BJ (cell line): ENCODE data around the gene DNM2. TPM values are rescaled to one million over a fixed set of nuclear protein-coding genes. Genes with fewer than 3 reads are reported as not detected.

Source experiments
- CTCF ChIA-PET: fragments of 350-600 bp; formaldehyde crosslinking; extraction: SDS; loops from one replicate; lab custom pipeline; 2021; ENCODE audit warnings: antibody characterized with exemption, inconsistent platforms; lab: Yijun Ruan, JAX
- POLR2A ChIA-PET: fragments of 300-600 bp; sonication (Branson Sonifier 250); formaldehyde crosslinking; extraction: SDS; loops from one replicate; lab custom pipeline; 2021; ENCODE audit warnings: antibody characterized with exemption; lab: Charles Lee
- DNase-seq: peaks from one replicate; pipeline ENCODE4 v3.0.0-alpha.2; 2011; ENCODE audit warnings: low read depth
- H3K27me3 ChIP-seq: 2 replicates; pipeline ENCODE4 v1.6.0; 2011; ENCODE audit warnings: low read length; ENCODE audit not compliant: control insufficient read depth, insufficient read depth
- H3K36me3 ChIP-seq: 2 replicates; pipeline ENCODE4 v1.5.1; 2011; ENCODE audit warnings: low read length; ENCODE audit not compliant: control insufficient read depth, insufficient read depth
- H3K4me3 ChIP-seq: 2 replicates; pipeline ENCODE4 v1.5.1; 2011; ENCODE audit warnings: low read depth, mild to moderate bottlenecking, control low read depth, low read length
- CTCF ChIP-seq: IDR thresholded peaks from 2 replicates; pipeline ENCODE4 v1.5.1; 2011; ENCODE audit warnings: low read depth, mild to moderate bottlenecking, control low read depth, inconsistent platforms, low read length, moderate library complexity; ENCODE audit not compliant: insufficient read depth
- polyA plus RNA-seq: library from polyadenylated mRNA; depleted of rRNA; stranded (reverse); fragments of >200 nt; gene quantifications from 2 replicates; pipeline ENCODE4 v1.2.3, GENCODE V29; 2011

Gene DNM2
- polyA plus RNA-seq, 1 experiment, result 64.2 TPM

GRCh38 chr19:10751109-10751953 lies 33.5 kb downstream of the DNM2 start:
- no peak overlapping the region for H3K4me3 ChIP-seq
- CTCF ChIA-PET, result interaction anchor here (0.8 kb wide), 1 partner anchor 19 kb away, joined by 5 read pairs; no protein-coding TSS in a partner anchor
- POLR2A ChIA-PET, result no interaction called here
- H3K27me3 ChIP-seq, result no peaks in the 10 kb centered on the region
- no peak for DNase-seq
- TF ChIP-seq CTCF, result no peak
- H3K36me3 ChIP-seq, result no peaks in the 10 kb centered on the region

GRCh38 chr19:10752237-10752912 lies 34.5 kb downstream of the DNM2 start:
- ChIA-PET CTCF (interaction anchor here (0.8 to 1.2 kb wide), 2 partner anchors 9 to 35 kb away, joined by 3 read pairs; no protein-coding TSS in a partner anchor), POLR2A (no interaction called here)
- no peak for TF ChIP-seq CTCF
- DNase-seq, result no peak
- H3K4me3 ChIP-seq, result no peak overlapping the region
- H3K27me3 ChIP-seq, result no peaks in the 10 kb centered on the region
- H3K36me3 ChIP-seq, result peaks cover 2% of the 10 kb centered on the region

GRCh38 chr19:10752913-10753704 lies 35.2 kb downstream of the DNM2 start:
- H3K36me3 ChIP-seq, result peaks cover 2% of the 10 kb centered on the region
- no peak for DNase-seq
- POLR2A ChIA-PET, result no interaction called here
- CTCF ChIA-PET, result interaction anchor here (0.6 to 1.2 kb wide), 3 partner anchors 9 to 56 kb away, joined by 3 read pairs; no protein-coding TSS in a partner anchor
- no peak overlapping the region for H3K4me3 ChIP-seq
- TF ChIP-seq CTCF, result no peak
- H3K27me3 ChIP-seq, result no peaks in the 10 kb centered on the region

- POLR2A ChIA-PET, result no interaction called here
- CTCF ChIA-PET, result no interaction called here
Observed at GRCh38 chr19:10756371-10756770, 38.5 kb downstream of the DNM2 start.

More at GRCh38 chr19:10756371-10756770, 38.5 kb downstream of the DNM2 start:
- no peaks in the 10 kb centered on the region for H3K27me3 ChIP-seq
- no peak for DNase-seq
- no peak for TF ChIP-seq CTCF
- H3K4me3 ChIP-seq, result no peak overlapping the region
- peaks cover 3% of the 10 kb centered on the region for H3K36me3 ChIP-seq
